ELF-1 (cell line): ENCODE results near the gene CDK5RAP1.
A peak's percentile ranks its signal among the peaks of the same experiment; 100 is the strongest.

Source experiments
- DNase-seq: peaks from one replicate; pipeline ENCODE4 v3.0.0-alpha.2; 2016; ENCODE audit warnings: low read depth, low spot score

CDK5RAP1 gene

GRCh38 chr20:33386673-33387072 is 14.6 kb downstream of the CDK5RAP1 start:
- no peak for DNase-seq

GRCh38 chr20:33377366-33377765 is 24.0 kb downstream of the CDK5RAP1 start:
- no peak for DNase-seq

GRCh38 chr20:33373735-33374605 is 27.3 kb downstream of the CDK5RAP1 start:
- DNase-seq: no peak

GRCh38 chr20:33372993-33373441 is 28.3 kb downstream of the CDK5RAP1 start:
- DNase-seq: no peak

- DNase-seq: no peak
These were observed 31.0 kb downstream of the CDK5RAP1 start for GRCh38 chr20:33370291-33370690.

GRCh38 chr20:33362898-33363297 is 38.4 kb downstream of the CDK5RAP1 start:
- DNase-seq: no peak

GRCh38 chr20:33359399-33360261 is 41.7 kb downstream of the CDK5RAP1 start:
- no peak for DNase-seq

- no peak for DNase-seq
These were observed 48.3 kb downstream of the CDK5RAP1 start for GRCh38 chr20:33353013-33353402.

- peak; percentile 25 for DNase-seq
These were observed 48.9 kb downstream of the CDK5RAP1 start for GRCh38 chr20:33352258-33353012.

GRCh38 chr20:33351696-33352095 is 49.6 kb downstream of the CDK5RAP1 start:
- peak; percentile 36 for DNase-seq

GRCh38 chr20:33349493-33349892 is 51.8 kb downstream of the CDK5RAP1 start:
- peak; percentile 27 for DNase-seq

- DNase-seq: peak; percentile 15
These were observed 53.0 kb downstream of the CDK5RAP1 start for GRCh38 chr20:33348136-33348937.

GRCh38 chr20:33345342-33345741 is 56.0 kb downstream of the CDK5RAP1 start:
- no peak for DNase-seq

GRCh38 chr20:33343521-33343920 is 57.8 kb downstream of the CDK5RAP1 start:
- no peak for DNase-seq

GRCh38 chr20:33339515-33340058 is 61.7 kb downstream of the CDK5RAP1 start:
- DNase-seq: peak; percentile 34

GRCh38 chr20:33338467-33339258 is 62.7 kb downstream of the CDK5RAP1 start:
- no peak for DNase-seq

- no peak for DNase-seq
These were observed 63.7 kb downstream of the CDK5RAP1 start for GRCh38 chr20:33337531-33338165.

GRCh38 chr20:33337119-33337518 is 64.2 kb downstream of the CDK5RAP1 start:
- peak; percentile 21 for DNase-seq

- no peak for DNase-seq
These were observed 64.9 kb downstream of the CDK5RAP1 start for GRCh38 chr20:33336375-33336774.
